NCI-H2227 treated with DMSO at 0.1 percent for 48 hours (cell line): Measurements from ENCODE around the gene NFATC4.
"Not testable (repeated sequence)": the region's sequence is repeated elsewhere in the genome, so short reads cannot be mapped to it uniquely, and the experiment has no call there.

Experiments
- DNase-seq: peaks from one replicate; lab custom pipeline; 2025; lab: John Stamatoyannopoulos, UW

NFATC4 gene

GRCh38 chr14:24339284-24340151 is 28.5 kb upstream of the NFATC4 start, which contains the start of gene RIPK3:
TSS of gene RIPK3 (minus strand) at chr14:24339991. CDS start at chr14:24339826, 165 bp downstream.
- no peak for DNase-seq

- no peak for DNase-seq
These were observed 27.4 kb upstream of the NFATC4 start for GRCh38 chr14:24340606-24341005.

GRCh38 chr14:24342889-24343288 is 25.1 kb upstream of the NFATC4 start:
- no peak for DNase-seq

- no peak for DNase-seq
These were observed 24.0 kb upstream of the NFATC4 start for GRCh38 chr14:24343795-24344660.

DNA sequence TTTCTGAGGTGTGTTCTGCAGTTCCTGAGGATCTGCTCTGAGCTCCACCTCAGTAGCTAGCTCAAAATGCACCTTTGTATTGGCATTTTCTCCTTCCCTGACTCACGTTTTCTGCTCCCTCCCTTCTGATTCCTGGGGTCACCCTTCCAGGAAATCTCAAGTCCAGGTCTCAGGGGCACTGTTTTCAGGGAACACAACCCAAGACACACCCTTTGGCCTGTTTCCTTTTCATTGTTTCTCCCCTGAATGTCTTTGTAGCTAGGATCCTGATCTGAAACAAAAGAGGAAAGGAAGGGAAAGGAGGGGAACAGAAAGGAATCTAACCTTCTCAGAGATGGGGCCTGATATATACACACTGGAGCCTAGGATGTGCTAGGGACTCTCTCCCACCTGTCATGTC is 20.9 kb upstream of the NFATC4 start:
- no peak for DNase-seq

GRCh38 chr14:24348186-24348585 is 19.8 kb upstream of the NFATC4 start:
- DNase-seq = no peak

DNA sequence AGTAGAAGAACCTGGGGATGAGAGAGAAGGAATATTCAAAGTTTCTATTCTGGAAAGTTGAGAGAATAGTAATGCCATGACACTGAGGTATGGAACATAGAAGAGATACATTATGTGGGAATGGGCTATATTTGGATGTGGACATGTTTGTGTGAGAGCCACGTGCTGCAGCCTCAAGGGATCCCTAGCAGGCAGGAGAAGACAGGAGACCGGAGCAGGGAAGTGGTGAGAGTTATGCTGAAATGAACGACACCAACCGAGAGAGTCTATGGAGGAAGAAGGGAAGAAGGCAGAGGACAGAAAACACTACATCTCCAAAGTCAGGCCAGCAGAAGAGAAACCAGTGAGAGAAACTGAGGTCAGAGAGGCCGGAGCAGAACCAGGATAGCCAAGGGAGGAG is 18.2 kb upstream of the NFATC4 start:
- DNase-seq = no peak

DNA sequence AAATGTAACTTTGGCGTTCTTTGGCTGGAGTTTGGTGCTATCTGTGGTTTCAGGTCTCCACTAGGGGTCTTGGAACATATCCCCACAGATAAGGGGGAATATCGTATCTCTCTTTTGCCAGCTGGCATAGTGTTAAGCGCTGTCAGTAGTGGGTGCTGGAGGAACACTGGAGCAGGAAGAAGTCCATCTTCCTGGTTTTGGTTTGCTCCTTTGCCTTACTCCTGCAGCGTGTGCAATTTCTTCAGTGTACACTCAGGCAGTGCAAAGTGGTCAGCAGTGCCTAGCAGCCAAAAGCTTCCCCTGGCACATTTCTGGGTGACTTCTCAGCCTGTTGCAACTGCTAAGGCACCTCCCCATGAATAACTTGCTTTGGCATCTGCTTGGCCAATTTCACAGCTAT is 16.5 kb upstream of the NFATC4 start:
- DNase-seq = no peak

DNA sequence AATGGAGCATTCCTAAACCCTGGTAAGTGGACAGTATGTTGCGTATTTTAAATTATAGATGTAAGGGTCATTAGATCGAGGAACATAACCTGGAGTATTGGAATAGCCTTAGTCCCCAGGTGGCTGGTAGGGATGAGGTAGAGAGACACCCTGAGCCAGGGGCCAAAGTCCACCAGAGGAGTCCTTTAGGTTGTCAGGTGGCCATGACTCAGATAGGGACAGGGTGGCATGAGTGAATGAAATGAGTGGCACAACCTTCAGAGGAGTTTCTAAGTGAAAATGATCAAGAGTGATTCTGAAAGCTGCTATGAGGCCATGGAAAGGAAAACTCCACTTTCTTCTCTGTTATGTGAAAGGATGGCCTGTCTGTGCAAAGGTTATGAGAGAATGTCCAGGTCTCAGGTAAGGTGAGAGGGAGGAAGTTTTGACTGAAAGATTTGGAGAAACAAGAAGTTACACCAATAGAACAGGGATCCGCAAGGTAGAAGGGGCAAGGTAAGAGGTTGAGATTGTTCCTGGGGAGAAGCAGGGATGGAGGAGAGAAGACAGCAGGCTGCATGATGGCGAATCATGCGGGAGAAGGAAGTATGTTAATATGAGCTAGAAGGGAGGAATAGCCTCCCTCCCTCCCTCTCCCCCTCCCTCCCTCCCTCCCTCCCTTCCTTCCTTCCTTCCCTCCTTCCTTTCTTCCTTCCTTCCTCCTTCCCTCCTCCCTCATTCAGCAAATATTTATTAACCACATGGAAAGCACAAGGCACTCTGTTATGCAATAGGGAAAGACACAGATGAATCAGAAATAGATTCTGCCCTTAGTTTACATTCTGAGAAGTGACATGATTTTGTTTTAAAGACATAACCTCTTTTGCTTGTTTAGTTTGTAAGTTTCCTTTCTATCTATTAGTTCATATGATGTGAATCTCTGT is 14.2 kb upstream of the NFATC4 start:
- DNase-seq = no peak

- not testable (repeated sequence) for DNase-seq
These were observed 13.5 kb upstream of the NFATC4 start for GRCh38 chr14:24354482-24354825.

GRCh38 chr14:24355009-24355408 is 13.0 kb upstream of the NFATC4 start:
- no peak for DNase-seq

DNA sequence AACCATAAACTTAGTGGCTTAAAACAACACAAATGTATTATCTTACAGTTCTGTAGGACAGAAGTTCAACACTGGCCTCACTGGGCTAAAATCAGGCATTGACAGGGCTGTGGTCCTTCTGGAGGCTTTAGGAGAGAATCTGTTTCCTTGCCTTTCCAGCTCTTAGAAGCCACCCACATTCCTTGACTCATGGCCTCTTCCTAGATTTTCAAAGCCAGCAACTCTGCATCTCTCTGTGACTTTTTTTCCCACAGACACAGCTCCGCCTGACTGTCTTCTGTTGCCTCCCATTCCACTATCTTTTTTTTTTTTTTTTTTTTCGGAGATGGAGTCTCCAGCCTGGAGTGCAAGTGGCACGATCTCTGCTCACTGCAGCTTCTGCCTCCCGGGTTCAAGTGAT is 11.8 kb upstream of the NFATC4 start:
- no peak for DNase-seq

GRCh38 chr14:24360281-24360680 is 7.7 kb upstream of the NFATC4 start:
- no peak for DNase-seq

GRCh38 chr14:24361326-24361725 is 6.7 kb upstream of the NFATC4 start:
- no peak for DNase-seq

DNA sequence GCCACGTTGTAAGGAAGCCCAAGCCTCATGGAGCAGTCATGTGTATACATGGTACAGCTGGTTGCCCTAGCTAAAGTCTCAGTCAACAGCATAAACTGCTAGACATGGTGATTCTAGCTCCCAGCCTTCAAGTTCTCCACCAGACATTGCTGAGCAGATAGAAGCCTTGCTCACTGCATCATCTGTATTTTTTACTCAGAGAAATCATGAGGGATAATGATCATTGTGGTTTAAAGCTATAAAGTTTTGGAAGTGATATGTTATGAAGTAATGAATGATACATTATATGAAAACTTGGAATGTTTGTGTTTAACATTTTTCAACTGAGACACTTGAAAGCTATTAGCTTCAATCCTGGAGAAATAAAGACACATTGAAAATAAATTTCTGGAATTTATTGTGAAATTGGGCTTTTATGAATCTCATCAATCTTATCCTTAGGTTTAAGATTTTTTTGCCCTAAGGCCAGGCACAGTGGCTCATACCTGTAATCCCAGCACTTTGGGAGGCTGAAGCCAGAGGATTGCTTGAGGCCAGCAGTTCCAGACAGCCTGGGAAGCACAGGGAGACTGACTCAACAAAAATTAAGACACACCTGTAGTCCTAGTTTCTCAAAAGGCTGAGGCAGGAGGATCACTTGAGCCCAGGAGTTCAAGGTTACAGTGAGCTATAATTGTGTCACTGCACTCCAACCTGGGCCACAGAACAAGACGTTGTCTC is 5.6 kb upstream of the NFATC4 start:
- no peak for DNase-seq

GRCh38 chr14:24363401-24363800 is 4.6 kb upstream of the NFATC4 start:
- DNase-seq = no peak

GRCh38 chr14:24364841-24365240 is 3.1 kb upstream of the NFATC4 start:
- DNase-seq = no peak

GRCh38 chr14:24365600-24366412 is 2.2 kb upstream of the NFATC4 start:
- peak; percentile 82 for DNase-seq

DNA sequence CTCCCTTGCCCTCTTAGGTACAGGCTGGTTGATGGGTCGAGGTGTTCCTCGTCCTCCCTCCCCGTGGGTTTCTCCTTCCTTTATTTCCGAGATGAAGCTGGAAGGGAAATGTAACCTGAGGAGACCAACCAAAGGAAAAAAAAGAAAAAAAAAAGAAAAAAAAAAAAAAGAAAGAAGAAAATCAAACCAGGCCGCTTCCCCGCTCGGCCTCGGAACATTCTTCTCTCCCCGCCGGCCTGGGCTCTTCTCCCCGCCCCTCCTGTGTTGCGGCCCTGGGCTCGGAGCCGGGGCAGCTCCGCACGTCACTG is 1.6 kb upstream of the NFATC4 start:
- no peak for DNase-seq

DNA sequence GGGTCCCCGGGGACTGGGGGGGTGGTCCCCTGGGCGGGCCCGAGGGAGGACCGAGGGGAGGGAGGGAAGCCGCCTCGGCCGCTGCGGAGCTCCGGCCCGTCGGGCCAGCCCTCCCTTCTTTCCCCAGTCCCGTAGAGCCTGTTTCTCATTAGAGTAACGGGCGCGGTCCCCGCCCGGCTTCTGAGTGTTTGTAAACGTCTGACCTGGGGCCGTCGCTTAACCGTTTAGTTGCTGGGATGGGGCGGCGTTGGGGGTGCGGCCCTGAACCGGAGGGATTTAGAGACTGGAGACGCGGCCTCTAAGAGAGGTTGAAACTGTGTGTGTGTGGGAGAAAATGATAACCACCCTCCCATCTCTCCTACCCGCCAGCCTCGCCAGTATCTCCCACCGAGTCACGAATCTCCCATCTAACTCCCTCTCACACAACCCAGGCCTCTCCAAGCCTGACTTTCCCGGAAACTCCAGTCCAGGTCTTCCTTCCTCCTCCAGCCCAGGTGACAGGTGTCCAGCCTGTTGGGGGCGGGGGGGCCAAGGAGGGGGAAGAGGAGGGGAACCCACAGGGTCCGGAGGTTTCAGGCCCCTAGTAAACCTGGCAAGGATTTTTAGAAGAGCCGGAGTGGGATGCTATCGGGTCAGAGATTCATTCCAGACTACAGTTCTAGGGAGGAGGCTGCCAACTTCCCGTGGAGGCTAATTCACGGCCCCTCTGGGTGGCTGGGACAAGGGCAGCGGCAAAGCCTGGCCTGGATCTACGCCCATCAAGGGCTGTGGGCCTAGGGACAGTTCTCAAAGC is 1.1 kb upstream of the NFATC4 start:
- DNase-seq = peak; percentile 96
